Ramos (cell line): ENCODE results near the gene AEBP2.
"Not testable (repeated sequence)": the region's sequence is repeated elsewhere in the genome, so short reads cannot be mapped to it uniquely, and the experiment has no call there.

Source experiments
- in situ Hi-C: fragments of 300-500 bp; cut with MboI; formaldehyde crosslinking; loops from one replicate; pipeline ENCODE4 v1.14.3; 2022; ENCODE audit warnings: low sequenced_read_pairs; ENCODE audit not compliant: unreplicated experiment

AEBP2 gene

GRCh38 chr12:19419086-19419485 lies 20.2 kb upstream of the AEBP2 start:
- in situ Hi-C loops: no loop called here

GRCh38 chr12:19421503-19422282 lies 17.6 kb upstream of the AEBP2 start:
- in situ Hi-C loops: no loop called here

GRCh38 chr12:19423166-19423930 lies 15.9 kb upstream of the AEBP2 start:
- in situ Hi-C loops: no loop called here

- in situ Hi-C loops: no loop called here
These were observed 11.0 kb upstream of the AEBP2 start for GRCh38 chr12:19428246-19428645.

- in situ Hi-C loops: not testable (repeated sequence)
These were observed 9.8 kb upstream of the AEBP2 start for GRCh38 chr12:19429491-19429890.

- in situ Hi-C loops: no loop called here
These were observed 8.3 kb upstream of the AEBP2 start for GRCh38 chr12:19430988-19431387.

GRCh38 chr12:19431407-19432308 lies 7.6 kb upstream of the AEBP2 start:
- in situ Hi-C loops: no loop called here

GRCh38 chr12:19432309-19433170 lies 6.8 kb upstream of the AEBP2 start:
- in situ Hi-C loops: no loop called here

- in situ Hi-C loops: no loop called here
These were observed 4.8 kb upstream of the AEBP2 start for GRCh38 chr12:19434538-19434937.

- in situ Hi-C loops: no loop called here
These were observed 3.3 kb upstream of the AEBP2 start for GRCh38 chr12:19435831-19436497.

- in situ Hi-C loops: no loop called here
These were observed 2.4 kb upstream of the AEBP2 start for GRCh38 chr12:19436931-19437330.

- in situ Hi-C loops: no loop called here
These were observed 1.3 kb upstream of the AEBP2 start for GRCh38 chr12:19437996-19438395.

- in situ Hi-C loops: no loop called here
These were observed 947 bp downstream of the AEBP2 start for GRCh38 chr12:19440019-19440858.

GRCh38 chr12:19440916-19441315 lies 1.6 kb downstream of the AEBP2 start:
- in situ Hi-C loops: no loop called here

- in situ Hi-C loops: no loop called here
These were observed 4.3 kb downstream of the AEBP2 start for GRCh38 chr12:19443585-19443984.

GRCh38 chr12:19444097-19444496 lies 4.8 kb downstream of the AEBP2 start:
- in situ Hi-C loops: no loop called here

- in situ Hi-C loops: no loop called here
These were observed 8.1 kb downstream of the AEBP2 start for GRCh38 chr12:19447386-19447785.

- in situ Hi-C loops: no loop called here
These were observed 10.5 kb downstream of the AEBP2 start for GRCh38 chr12:19449814-19450213.
